Stimulated activated CD8-positive, alpha-beta memory T cell treated with anti-CD3 and anti-CD28 coated beads, Interleukin-15, amount 100 ng/mL, for 48 hours (primary cell): ENCODE results near the gene SRRM2.

Experiments used
- DNase-seq, 2 donors: peaks; one replicate each; pipeline ENCODE4 v3.0.0-alpha.2; 2020; ENCODE audit warnings: low read depth in 2 of 2

Gene SRRM2

DNA sequence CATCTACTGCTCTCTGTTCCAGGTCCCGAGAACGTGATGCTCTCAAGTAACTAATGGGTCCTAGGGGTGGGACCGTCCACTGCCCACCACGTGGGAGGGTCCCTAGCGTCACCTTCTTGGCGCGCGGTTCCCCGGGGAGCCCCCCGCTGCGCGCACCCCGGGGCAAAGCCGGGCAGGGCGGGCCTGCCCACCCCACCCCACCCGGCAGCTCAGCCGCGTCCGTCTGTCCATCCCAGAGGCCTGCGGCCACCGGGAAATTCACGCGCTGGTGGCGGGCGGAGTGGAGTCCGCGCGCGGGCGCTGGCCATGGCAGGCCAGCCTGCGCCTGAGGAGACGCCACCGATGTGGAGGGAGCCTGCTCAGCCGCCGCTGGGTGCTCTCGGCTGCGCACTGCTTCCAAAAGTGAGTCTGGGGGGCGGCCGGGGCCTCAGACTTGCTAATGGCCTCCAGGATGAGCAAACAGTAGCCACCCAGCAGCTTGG, 46.3 kb downstream of the SRRM2 start:
- DNase-seq: no peak

DNA sequence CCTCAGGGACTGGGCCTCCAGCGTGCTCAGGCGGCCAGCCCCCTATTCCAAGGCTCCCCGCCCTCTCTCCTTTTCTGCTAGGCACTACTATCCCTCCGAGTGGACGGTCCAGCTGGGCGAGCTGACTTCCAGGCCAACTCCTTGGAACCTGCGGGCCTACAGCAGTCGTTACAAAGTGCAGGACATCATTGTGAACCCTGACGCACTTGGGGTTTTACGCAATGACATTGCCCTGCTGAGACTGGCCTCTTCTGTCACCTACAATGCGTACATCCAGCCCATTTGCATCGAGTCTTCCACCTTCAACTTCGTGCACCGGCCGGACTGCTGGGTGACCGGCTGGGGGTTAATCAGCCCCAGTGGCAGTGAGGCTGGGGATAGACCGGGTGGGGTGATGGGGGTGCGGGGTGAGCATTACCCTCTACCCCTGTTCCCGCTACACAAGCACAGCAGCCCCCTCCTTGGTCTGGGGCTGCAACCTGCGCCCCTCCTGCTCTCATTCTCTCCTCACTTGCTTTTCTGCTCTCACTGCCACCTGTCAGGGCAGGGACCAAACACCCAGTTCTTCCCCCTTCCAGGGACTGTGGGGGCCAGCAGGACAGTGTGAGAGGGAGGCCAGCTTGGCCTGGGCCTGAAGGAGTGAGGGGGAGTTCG, 46.9 kb downstream of the SRRM2 start:
- no peak for DNase-seq

DNA sequence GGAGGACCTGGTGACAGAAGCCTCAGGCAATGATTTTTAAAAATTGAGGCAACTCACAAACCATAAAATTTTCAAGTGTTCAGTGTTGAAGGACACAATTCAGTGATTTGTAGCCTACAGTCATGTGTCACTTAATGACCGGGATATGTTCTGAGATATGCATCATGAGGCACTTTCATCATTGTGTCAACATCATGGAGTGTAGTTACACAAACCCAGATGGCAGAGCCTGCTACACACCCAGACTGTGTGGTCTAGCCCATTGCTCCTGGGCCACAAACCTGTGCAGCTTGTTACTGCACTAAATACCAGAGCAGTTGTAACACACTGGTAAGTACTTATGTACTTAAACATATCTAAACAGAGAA, 47.4 kb downstream of the SRRM2 start:
- no peak for DNase-seq

DNA sequence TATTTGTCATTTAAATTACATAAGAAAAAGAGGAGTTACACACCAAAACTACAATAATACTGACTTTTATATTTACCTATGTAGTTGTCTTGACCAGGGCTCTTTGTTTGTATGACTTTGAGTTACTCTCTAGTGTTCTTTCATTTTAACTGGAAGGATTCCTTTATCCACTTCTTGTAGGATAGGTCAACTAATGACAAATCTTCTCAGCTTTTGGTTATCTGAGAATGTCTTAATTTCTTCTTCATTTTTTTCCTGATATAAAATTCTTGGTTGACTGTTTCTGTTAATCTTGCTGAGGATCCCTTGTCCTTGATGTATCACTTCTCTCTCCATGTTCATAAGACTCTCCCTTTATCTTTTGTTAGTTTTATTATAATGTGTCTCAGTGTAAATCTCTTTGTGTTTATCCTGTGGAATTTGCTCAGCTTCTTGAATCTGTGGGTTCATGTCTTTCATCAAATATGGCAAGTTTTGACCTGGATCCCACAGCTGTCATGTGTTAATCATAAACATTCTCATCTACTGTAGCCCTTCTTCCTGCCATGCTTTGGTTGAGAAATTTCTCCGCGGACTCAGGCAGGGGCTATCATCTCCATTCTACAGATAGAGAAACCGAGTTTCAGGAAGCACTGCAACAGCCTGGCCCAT, 51.2 kb downstream of the SRRM2 start:
- DNase-seq: no peak

DNA sequence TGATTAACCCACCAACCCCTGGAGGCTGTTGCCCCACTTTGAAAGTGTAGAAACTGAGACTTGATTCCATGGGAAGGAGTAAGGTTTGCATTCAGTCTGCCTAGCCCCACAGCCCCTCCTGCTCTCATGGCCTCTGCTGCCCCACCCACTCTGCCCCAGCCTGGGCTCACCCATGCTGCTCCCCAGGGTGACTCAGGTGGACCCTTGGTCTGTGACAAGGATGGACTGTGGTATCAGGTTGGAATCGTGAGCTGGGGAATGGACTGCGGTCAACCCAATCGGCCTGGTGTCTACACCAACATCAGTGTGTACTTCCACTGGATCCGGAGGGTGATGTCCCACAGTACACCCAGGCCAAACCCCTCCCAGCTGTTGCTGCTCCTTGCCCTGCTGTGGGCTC, 52.3 kb downstream of the SRRM2 start:
- no peak for DNase-seq

DNA sequence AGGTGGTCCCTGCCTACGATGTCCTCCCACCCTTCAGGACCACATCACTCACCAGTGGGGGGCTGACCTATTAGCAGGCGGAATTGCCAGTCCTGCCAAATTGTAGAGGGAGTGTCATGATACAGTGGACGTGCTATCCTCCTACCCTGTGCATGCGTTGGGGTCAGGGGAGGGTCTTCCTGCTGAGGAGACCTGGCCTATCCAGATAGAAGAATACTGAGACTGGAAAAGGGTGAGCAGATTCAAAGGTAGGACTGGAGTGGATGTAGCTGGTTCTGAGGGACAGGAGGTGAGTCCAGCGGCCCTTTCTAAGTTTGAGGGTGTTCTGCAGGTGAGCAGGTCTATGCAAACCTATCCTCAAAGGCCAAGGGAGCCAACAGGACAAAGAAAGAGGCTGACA, 53.8 kb downstream of the SRRM2 start:
- no peak for DNase-seq

DNA sequence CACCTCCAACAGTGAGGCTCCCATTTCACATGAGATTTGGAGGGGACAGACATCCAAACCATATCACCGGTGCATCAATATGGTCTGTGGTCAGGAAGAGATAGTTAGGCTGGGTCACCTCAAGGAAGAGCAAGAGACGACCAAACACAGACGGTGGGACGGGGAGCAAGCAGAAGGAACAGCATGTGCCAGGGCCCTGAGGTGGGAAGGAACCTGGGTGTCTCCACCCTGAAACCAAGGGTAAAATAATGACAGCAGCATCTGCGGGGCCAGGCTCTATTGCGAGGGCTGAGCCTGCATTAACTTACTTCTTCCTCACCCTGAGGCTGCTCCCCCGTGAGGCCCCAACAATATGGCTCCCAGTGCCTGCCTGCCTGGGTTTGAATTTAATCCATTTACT, 55.7 kb downstream of the SRRM2 start:
- no peak for DNase-seq

DNA sequence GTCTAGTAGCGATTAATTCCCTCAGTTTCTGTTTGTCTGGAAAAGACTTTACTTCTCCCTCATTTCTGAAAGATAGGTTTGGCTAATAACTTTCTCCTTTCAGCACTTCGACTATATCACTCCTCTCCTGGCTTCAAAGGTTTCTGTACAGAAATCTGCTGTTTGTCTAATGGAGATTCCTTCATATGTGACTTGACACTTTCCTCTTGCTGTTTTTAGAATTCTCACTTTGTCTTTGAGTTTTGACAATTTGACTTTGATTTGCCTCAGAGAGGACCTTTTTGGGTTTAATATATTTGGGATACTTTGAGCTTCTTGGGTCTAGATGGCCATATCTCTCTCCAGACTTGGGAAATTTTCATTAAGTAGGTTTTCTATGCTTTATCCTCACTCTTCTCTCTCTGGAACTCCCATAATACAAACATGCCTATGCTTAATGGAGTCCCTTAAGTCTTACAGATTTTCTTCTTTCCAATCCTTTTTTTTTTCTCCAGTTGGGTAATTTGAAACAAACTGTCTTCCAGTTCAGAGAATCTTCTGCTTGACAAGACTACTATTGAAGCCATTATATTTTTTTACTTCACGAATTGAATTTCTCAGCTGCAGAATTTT, 56.8 kb downstream of the SRRM2 start:
- no peak for DNase-seq

DNA sequence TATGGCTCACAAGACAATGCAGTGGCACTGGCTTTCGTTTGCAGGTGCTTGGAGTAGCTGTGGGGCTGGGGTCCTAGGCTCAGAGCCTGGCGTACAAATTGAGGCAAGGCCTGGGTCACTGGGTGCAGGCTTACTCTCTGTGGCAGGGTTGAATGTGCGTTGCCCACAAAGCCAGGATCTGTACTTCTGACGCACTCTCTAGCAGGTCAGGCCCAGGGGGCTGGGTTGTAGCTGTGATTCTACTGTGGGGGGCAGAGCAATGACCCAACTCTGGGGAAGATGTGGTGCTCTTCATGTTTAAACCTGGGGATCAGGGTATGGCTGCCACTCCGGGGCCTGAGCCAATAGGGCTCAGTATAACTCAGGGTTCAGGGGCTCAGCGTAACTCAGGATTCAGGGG, 58.2 kb downstream of the SRRM2 start:
- DNase-seq: no peak

DNA sequence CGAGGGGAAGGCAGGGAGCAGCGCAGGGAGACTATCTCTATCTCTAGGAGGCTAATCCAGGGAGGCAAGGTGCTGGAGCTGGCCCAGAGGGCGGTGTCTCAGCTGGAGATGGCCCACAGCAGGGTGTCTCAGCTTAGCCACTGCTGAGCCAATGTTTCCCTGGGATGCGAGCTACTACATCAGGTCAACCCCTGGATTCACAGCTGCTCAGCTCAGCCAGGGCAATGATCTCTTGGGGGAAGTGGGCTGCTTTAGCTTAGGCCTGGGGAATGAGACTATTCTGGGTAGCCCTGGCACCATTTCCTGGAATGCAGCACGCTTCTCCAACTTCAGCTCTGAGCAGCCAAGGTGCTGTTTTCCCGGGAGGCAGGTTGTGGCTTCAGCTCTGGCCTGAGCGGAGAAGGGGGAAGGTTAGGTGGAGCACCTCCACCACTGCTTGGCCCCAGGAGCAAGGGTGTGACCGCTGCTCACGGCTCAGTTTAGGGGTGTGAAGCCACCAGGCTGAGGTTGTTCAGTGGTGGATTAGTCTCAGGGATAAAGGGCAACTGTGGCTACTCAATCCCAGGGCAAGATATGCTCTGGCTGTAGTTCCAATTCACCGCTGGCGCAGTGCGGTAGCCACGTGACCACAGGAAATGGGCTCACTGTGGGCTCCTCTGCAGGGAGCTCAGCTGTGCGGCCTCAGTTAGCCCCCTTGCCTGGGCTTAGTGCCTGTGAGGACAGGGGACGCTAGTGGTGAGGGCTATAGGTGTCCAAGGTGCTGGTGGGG, 59.4 kb downstream of the SRRM2 start:
- DNase-seq: no peak

DNA sequence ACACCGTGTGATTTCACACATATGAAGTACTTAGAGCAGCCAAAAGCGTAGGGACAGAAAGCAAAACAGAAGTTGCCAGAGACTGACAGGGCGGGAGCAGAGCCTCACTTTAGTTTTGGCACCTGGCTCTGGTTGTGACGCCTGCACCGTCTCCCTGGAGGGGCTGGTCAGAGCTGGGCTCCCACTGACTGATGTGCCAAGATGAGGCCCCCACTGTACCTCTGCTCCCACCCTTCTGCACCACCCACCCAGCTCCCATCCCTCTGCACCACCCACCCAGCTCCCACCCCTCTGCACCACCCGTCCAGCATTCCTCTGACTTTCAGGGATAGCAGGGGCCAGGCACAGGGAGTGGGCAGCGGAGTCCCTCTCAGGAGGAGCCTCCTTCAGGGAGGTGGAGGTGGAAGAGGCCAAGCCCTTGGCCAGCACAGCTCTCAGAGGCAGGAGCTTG, 61.4 kb downstream of the SRRM2 start:
- no peak for DNase-seq

DNA sequence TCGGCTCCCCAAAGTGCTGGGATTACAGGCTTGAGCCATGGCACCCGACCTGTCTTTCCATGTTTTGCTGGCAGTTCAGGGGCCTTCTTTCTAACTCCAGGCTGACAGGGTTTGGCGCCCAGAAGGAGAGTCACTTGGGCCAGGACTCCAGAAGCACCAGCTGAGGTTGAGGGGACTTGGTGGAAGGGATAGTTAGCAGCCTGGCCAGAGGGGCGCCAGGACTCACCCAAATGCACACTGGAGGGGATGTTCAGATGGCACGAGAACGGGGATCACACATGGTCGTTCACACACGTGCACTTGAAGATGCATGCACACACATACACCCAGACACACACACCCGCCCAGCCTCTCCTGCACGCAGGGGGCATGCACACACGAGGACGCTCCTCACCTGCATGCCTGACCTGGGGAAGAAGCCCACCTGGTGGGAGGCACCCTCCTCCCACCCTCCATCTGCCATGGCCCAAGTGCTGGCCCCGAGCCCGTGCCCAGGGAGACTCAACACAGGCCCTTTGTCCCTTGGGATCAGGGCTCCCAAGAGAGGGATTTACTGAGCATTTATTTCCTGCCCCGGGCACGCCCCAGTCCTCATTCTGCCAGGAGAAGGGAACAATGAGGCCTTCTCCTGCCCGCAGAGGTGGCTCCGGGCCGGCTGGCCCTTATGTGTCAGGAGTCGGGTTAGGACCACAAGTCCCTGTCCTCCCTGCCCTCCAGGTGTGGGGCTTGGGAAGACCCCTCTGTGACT, 62.3 kb downstream of the SRRM2 start:
- no peak for DNase-seq

DNA sequence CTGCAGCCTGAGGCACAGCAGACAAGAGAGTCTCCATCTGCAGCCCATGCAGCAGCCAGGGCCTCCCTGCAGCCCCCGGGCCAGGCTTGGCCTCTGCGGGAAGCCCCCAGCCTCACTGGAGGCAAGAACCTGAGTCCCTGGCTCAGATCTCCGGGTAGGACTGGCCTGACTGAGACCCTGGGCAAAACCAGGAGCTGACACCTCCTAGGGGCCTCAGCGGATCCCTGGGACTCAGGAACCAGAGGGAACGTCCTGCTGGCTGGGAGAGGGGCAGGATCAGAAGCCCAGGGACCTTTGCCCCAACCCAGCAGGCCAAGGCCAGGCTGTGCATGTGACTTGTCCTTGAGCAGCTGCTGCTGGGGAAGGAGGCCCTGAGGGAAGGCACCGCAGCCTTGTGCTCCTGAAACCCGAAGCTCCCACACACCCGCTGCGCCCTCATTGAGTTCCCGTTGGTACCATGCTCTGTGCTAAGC, 62.9 kb downstream of the SRRM2 start:
- DNase-seq: no peak

DNA sequence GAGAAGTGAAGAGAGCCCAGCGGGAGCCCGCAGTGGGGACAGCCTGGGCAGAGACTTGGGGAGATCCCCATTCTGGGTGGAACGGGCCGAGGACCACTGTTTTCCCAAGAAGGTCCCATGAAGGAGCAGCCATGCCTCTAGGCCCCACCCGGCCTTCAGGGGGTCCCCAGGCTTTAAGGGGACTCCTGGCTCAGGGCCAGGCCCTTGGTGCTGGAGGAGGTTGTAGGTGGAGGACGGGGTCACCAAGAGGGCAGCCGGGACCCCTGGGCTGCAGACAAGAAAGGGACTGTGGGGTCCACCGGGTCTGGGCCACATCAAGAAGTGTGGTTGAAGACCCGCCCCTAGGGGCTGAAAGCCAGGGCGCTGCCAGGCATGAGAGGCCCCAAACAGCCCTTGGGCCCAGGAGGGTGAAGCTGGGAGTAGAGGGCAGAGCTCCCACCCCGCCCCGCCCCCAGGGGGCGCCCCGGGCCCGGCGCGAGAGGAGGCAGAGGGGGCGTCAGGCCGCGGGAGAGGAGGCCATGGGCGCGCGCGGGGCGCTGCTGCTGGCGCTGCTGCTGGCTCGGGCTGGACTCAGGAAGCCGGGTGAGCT, 64.4 kb downstream of the SRRM2 start, which contains the start of gene PRSS21:
PRSS21 (plus strand) TSS at position 487 of the 589 bp plus-strand sequence; CDS start at position 519, 32 bp downstream.
- DNase-seq: no peak

DNA sequence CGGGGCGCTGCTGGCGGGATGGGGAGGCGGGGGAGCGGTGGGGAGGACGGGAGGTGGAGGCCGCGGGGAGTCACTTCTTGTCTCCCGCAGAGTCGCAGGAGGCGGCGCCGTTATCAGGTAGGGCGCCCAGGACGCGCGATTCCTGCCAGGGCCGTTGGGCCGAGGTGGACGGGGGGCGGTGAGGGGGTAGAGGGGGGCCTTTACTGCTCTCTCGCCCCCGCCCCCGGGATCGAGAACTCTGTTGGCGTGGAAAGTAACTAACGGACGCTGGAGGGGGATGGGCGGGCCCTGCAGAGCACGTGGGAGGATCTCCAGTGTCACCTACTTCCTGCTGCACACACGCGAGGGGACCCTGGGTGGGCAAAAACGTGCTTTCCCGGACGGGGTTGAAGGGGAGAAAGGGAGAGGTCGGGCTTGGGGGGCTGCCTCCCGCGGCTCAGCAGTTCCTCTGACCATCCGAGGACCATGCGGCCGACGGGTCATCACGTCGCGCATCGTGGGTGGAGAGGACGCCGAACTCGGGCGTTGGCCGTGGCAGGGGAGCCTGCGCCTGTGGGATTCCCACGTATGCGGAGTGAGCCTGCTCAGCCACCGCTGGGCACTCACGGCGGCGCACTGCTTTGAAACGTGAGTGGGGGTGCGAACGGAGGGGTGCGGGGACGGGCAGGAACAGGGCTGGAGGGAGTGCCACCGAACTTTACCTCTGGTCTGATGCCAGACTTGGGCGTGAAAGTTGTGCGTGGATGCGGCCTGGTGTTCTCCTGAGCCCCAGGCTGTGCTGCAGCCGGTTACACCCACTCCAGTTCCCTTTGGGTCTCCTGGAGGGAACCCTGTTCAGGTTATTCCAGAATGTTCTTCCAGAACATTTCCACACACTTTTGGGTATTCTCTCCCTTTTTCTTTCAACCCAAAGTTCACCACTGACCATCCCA, 65.2 kb downstream of the SRRM2 start:
- DNase-seq: no peak

DNA sequence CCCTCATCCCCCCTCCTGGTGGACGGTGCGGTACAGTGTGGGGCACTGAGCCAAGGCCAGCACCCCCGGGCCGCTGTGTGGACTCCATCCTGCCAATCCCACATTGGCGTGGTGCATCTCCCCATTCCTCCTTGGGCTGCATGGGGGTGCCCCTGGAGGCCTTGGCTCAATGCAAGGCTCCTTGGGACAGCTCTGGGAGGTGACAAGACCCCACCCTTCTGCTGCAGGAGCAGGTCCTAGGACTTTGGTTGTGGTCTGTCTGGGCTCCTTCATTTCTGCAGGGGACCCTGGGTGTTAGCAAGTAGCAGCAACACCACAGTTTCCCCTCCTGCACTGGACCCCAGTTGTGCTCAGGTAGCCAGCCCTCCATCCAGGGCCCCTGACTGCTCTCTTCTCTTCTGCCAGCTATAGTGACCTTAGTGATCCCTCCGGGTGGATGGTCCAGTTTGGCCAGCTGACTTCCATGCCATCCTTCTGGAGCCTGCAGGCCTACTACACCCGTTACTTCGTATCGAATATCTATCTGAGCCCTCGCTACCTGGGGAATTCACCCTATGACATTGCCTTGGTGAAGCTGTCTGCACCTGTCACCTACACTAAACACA, 65.9 kb downstream of the SRRM2 start:
- DNase-seq: no peak

DNA sequence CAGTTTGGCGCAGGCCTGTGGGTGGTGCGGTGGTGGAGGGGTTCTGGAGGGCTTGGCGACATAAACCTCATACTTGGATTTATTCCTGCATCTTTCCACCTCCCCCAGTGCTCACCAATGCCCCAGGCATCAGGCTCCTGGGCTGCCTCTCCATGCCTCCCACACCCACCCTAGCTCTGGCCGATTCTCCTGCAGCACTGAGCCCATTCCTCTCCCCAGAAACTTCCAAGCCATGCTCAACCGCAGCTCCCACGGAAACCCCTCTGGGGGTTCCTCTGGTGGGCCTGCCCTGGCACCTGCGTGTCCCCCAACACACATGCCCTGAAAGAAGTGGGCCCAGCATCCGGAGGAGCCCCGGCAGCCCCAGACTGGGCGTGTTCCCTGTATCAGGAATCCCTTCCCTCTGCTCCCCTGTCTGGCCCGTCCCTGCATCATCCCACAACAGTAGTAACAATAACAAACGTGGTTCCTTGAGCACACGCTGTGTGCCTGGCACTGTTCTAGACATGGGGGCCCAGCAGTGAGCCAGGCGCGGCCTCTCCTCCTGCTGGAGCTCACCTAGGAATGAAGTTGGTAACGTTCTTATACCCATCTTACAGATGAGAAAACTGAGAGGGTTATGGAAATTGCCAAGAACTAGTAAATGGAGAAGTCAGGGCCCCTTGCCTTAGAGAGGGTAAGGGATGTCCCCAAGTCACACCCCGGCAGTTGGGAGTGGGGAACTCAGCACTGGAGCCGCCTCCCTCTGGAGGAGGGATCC, 66.9 kb downstream of the SRRM2 start:
- DNase-seq: no peak

DNA sequence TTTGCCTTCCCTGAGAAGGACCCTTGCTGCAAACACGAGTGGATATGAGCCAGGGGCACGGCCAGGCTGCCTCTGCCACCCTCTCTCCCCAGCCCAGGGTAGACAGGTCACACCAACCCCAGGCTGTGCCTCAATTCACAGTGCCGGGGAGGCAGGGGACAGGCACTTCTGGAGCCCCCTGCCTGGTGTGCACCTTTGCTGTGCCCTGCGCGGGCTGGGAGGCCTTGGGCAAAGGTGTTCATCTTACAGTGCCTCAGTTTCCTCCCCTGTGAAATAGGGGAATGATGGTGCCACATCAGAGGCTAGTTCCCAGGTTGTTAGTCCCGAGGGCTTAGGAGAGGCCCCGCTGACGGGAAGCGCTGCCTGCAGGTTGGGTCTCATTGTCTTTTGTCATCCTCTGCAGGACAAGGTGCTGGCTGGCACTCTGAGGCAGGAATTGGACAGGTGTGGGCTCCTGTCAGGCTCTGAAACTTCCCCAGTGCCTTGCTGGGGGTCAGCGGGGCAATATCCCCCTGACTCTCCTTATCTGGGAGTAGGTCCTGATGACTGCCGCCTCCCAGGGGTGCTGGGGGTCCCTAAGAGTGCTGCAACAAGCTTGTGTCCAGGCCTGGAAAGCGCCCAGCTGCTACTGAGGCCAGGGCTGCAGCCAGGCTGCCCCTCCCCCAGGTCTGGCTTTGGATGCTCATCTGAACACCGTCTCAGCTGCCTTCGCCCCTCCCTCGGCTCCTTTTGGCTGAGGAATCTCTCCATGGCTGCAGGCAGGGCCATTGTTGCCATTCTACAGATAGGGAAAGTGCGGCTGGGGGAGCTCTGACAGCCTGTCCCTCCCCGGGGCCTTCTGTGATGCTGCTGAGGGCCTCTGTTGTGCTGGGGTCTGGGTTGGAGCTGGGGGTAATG, 67.7 kb downstream of the SRRM2 start:
- DNase-seq: no peak
